Measurements from ENCODE around the gene ARHGAP44. TPM values are rescaled to one million over a fixed set of nuclear protein-coding genes. Genes with fewer than 3 reads are reported as not detected.
A peak's percentile ranks its signal among the peaks of the same experiment; 100 is the strongest.
"Not testable (repeated sequence)": the region's sequence is repeated elsewhere in the genome, so short reads cannot be mapped to it uniquely, and the experiment has no call there.

Gene ARHGAP44
- total RNA-seq, 1 donor from 2014 or later: 8.3 TPM

- intact Hi-C loops (cut with DNase I): no loop called here
- no peak for DNase-seq (ENCODE audit: low spot score)
Measured at GRCh38 chr17:12936501-12936900, 147.2 kb downstream of the ARHGAP44 start.

GRCh38 chr17:12940699-12941098 lies 151.4 kb downstream of the ARHGAP44 start:
- intact Hi-C loops (cut with DNase I): no loop called here
- DNase-seq (ENCODE audit: low spot score): no peak

GRCh38 chr17:12947047-12947446 lies 157.7 kb downstream of the ARHGAP44 start:
- intact Hi-C loops (cut with DNase I): no loop called here
- no peak for DNase-seq (ENCODE audit: low spot score)

- intact Hi-C loops (cut with DNase I): no loop called here
- no peak for DNase-seq (ENCODE audit: low spot score)
Measured at GRCh38 chr17:12952012-12952411, 162.7 kb downstream of the ARHGAP44 start.

GRCh38 chr17:12953156-12953555 lies 163.9 kb downstream of the ARHGAP44 start:
- intact Hi-C loops (cut with DNase I): no loop called here
- DNase-seq (ENCODE audit: low spot score): no peak

- no peak for DNase-seq (ENCODE audit: low spot score)
- intact Hi-C loops (cut with DNase I): no loop called here
Measured at GRCh38 chr17:12955521-12955920, 166.2 kb downstream of the ARHGAP44 start.

GRCh38 chr17:12958786-12959185 lies 169.5 kb downstream of the ARHGAP44 start:
- intact Hi-C loops (cut with DNase I): no loop called here
- no peak for DNase-seq (ENCODE audit: low spot score)

- intact Hi-C loops (cut with DNase I): no loop called here
- DNase-seq (ENCODE audit: low spot score): no peak
Measured at GRCh38 chr17:12959441-12959840, 170.1 kb downstream of the ARHGAP44 start.

GRCh38 chr17:12961655-12962054 lies 172.4 kb downstream of the ARHGAP44 start:
- no peak for DNase-seq (ENCODE audit: low spot score)
- intact Hi-C loops (cut with DNase I): no loop called here

- no peak for DNase-seq (ENCODE audit: low spot score)
- intact Hi-C loops (cut with DNase I): no loop called here
Measured at GRCh38 chr17:12963505-12963904, 174.2 kb downstream of the ARHGAP44 start.

- intact Hi-C loops (cut with DNase I): no loop called here
- no peak for DNase-seq (ENCODE audit: low spot score)
Measured at GRCh38 chr17:12964162-12964561, 174.9 kb downstream of the ARHGAP44 start.

- DNase-seq (ENCODE audit: low spot score): no peak
- intact Hi-C loops (cut with DNase I): no loop called here
Measured at GRCh38 chr17:12964840-12965239, 175.5 kb downstream of the ARHGAP44 start.

GRCh38 chr17:12965988-12966387 lies 176.7 kb downstream of the ARHGAP44 start:
- DNase-seq (ENCODE audit: low spot score): no peak
- intact Hi-C loops (cut with DNase I): no loop called here

- intact Hi-C loops (cut with DNase I): no loop called here
- DNase-seq (ENCODE audit: low spot score): no peak
Measured at GRCh38 chr17:12966413-12966812, 177.1 kb downstream of the ARHGAP44 start.

GRCh38 chr17:12967962-12968361 lies 178.7 kb downstream of the ARHGAP44 start:
- no peak for DNase-seq (ENCODE audit: low spot score)
- intact Hi-C loops (cut with DNase I): no loop called here

GRCh38 chr17:12973496-12974004 lies 184.3 kb downstream of the ARHGAP44 start:
- intact Hi-C loops (cut with DNase I): no loop called here
- DNase-seq (ENCODE audit: low spot score): peak; percentile 71

GRCh38 chr17:12974005-12974531 lies 184.8 kb downstream of the ARHGAP44 start:
- intact Hi-C loops (cut with DNase I): no loop called here
- DNase-seq (ENCODE audit: low spot score): peak; percentile 65

- DNase-seq (ENCODE audit: low spot score): peak; percentile 35
- intact Hi-C loops (cut with DNase I): no loop called here
Measured at GRCh38 chr17:12977008-12977751, 187.9 kb downstream of the ARHGAP44 start.

- intact Hi-C loops (cut with DNase I): not testable (repeated sequence)
- peak; percentile 33 for DNase-seq (ENCODE audit: low spot score)
Measured at GRCh38 chr17:12978787-12979186, 189.5 kb downstream of the ARHGAP44 start.

- peak; percentile 17 for DNase-seq (ENCODE audit: low spot score)
- intact Hi-C loops (cut with DNase I): no loop called here
Measured at GRCh38 chr17:12979246-12979645, 189.9 kb downstream of the ARHGAP44 start.

- intact Hi-C loops (cut with DNase I): loop anchor here (10.0 kb wide), 2 partner anchors 215 to 315 kb away; partner anchors contain the start of gene MYOCD
- DNase-seq (ENCODE audit: low spot score): no peak
Measured at GRCh38 chr17:12979826-12980500, 190.7 kb downstream of the ARHGAP44 start.
